Measurements from ENCODE around the gene CD81. TPM values are rescaled to one million over a fixed set of nuclear protein-coding genes. Genes with fewer than 3 reads are reported as not detected.

The CD81 gene
- total and polyA plus RNA-seq, 9 of the 15 experiments (the other 6 are each of a cell fraction or from before 2014, with no cell fraction given): 2.4 to 189 (median 61.7) TPM

GRCh38 chr11:2400762-2401435 is 23.8 kb downstream of the CD81 start (continued):
- TF ChIP-seq TOE1 (IDR thresholded peaks at IDR 0.05; ENCODE audit: borderline replicate concordance): no peak
- TF ChIP-seq TOE1 (CRISPR knock-in tag; IDR thresholded peaks at IDR 0.05; ENCODE audit: borderline replicate concordance, low read depth): no peak
- no peak for TF ChIP-seq PBX2 (CRISPR knock-in tag; IDR thresholded peaks at IDR 0.05; ENCODE audit: low read depth)
- TF ChIP-seq PBX2 (tag; conservative IDR thresholded peaks at IDR 0.05; ENCODE audit: low read depth): no peak
- TF ChIP-seq IRF2 (CRISPR knock-in tag; IDR thresholded peaks at IDR 0.05): no peak
- 0 out of 2 replicates have a peak, but pooled peaks have one; percentile 20 for TF ChIP-seq ZNF12 (CRISPR knock-in tag; IDR thresholded peaks at IDR 0.05)
- no peak for TF ChIP-seq CHD2 (IDR thresholded peaks at IDR 0.05; ENCODE audit: low read depth, low read length)
- no peak for TF ChIP-seq HMG20B (CRISPR knock-in tag; IDR thresholded peaks at IDR 0.05)
- no peak for TF ChIP-seq DLX4 (CRISPR knock-in tag; IDR thresholded peaks at IDR 0.05)
- no peak for TF ChIP-seq ATF3 (IDR thresholded peaks at IDR 0.05)
- TF ChIP-seq ATF3 (CRISPR knock-in tag; conservative IDR thresholded peaks at IDR 0.05): 0 out of 2 replicates have a peak, but pooled peaks have one; percentile 8
- no peak for TF ChIP-seq BRCA1 (IDR thresholded peaks at IDR 0.05)
- 0 out of 2 replicates have a peak, but pooled peaks have one; percentile 40 for TF ChIP-seq BRCA1 (CRISPR knock-in tag; IDR thresholded peaks at IDR 0.05)
- no peak for TF ChIP-seq RNF2 (IDR thresholded peaks at IDR 0.05)
- 0 out of 2 replicates have a peak, but pooled peaks have one; percentile 58 for TF ChIP-seq BRD4 (IDR thresholded peaks at IDR 0.05)
- TF ChIP-seq FOXM1 (IDR thresholded peaks at IDR 0.05; ENCODE audit: low read depth): no peak
- 0 out of 2 replicates have a peak, but pooled peaks have one; percentile 35 for TF ChIP-seq FOXM1 (CRISPR knock-in tag; IDR thresholded peaks at IDR 0.05; ENCODE audit: low read depth)
- TF ChIP-seq CREB3L1 (IDR thresholded peaks at IDR 0.05; ENCODE audit: borderline replicate concordance, low read depth): no peak; the same call in 1 of the 2 replicates
- TF ChIP-seq COPS2 (conservative IDR thresholded peaks at IDR 0.05): no peak
- no peak for TF ChIP-seq HMG20A (CRISPR knock-in tag; conservative IDR thresholded peaks at IDR 0.05)
- TF ChIP-seq PTBP1 (IDR thresholded peaks at IDR 0.05; ENCODE audit: low read depth, low read length): no peak
- TF ChIP-seq ETV6 (IDR thresholded peaks at IDR 0.05; ENCODE audit: borderline replicate concordance in 1 of 2, low read depth in 2 of 2, low read length in 1 of 2): no peak
- TF ChIP-seq ETV6 (CRISPR knock-in tag; IDR thresholded peaks at IDR 0.05; ENCODE audit: borderline replicate concordance): no peak
